GM21367 (cell line): ENCODE data around the gene MTMR3.

Source experiments
- ATAC-seq: cut with Tn5 transposase; IDR thresholded peaks from one replicate; pipeline ENCODE4 v1.9.1; 2021; ENCODE audit not compliant: unreplicated experiment

MTMR3 gene

DNA sequence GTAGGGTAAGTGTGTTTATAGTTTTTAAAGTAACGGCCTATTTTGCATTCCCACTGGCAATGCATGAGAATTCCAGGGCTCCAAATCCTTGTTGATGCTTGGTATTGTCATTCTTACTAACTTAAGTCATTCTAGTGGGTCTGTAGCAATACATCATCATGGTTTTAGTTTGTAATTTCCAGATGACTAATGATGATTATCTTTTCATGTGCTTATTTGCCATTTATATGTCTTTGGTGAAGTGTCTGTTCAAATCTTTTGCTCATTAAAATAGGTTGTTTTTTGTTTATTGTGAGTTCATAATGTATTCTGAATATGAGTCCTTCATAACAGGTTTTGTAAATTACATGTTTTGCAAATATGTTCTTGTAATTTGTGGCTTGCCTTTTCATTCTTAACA is 31.2 kb downstream of the MTMR3 start:
- ATAC-seq: no peak

DNA sequence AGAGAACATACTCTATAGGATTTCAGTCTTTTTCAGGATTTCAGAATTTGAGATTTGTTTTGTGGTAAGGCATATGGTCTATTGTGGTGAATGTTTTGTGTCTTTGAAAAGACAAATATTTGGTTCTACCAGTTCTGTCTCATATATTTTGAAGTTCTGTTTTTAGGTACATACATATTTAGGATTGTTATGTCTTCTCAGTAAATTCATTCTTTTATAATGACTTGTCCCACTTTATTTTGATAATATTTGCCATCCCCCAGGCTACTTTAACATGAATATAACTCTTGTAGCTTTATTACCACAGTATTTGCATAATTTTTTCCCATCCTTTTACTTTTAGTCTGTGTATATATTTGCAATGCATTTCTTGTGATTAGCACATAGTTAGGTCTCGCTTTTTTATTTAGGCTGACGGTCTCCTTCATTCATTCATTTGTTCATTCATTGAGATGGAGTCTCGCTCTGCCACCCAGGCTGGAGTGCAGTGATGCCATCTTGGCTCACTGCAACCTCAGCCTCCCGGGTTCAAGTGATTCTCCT is 32.1 kb downstream of the MTMR3 start:
- no peak for ATAC-seq

GRCh38 chr22:29916007-29916544 is 33.1 kb downstream of the MTMR3 start:
- no peak for ATAC-seq

GRCh38 chr22:29917052-29917902 is 34.3 kb downstream of the MTMR3 start:
- no peak for ATAC-seq

DNA sequence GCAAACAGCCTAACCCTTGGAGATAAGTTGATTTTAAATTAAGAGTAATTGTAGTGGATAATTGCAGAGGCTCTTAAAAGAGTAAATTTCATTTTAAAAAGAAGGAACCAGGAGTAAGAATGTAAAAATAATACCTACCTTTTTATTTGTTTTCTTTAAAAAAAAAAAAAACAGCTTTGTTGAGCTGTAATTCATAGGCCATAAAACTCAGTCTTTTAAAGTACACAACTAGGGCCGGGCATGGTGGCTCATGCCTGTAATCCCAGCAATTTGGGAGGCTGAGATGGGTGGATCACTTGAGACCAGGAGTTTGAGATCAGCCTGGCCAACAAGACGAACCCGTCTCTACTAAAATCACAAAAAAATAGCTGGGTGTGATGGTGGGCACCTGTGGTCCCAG is 42.4 kb downstream of the MTMR3 start:
- no peak for ATAC-seq

- no peak for ATAC-seq
Measured at GRCh38 chr22:29926057-29926456, 43.1 kb downstream of the MTMR3 start.

DNA sequence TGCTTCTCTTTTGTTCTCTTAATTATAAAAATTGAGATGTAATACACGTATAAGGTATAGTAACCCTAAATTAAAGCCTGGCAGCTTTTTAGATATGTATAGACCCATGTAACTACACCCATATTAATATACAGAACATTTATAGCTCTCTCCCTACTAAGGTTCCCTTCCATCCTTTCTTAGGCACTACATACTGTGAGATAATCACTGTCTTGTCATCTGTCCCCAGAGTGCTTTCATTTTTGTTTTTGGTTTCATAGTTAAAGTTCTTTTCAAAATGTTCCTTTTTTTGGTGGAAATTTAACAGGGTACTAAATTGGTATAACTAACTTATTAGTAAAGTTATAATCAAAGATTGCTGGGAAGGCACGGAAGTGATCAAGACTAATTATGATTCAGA is 49.2 kb downstream of the MTMR3 start:
- ATAC-seq: no peak

DNA sequence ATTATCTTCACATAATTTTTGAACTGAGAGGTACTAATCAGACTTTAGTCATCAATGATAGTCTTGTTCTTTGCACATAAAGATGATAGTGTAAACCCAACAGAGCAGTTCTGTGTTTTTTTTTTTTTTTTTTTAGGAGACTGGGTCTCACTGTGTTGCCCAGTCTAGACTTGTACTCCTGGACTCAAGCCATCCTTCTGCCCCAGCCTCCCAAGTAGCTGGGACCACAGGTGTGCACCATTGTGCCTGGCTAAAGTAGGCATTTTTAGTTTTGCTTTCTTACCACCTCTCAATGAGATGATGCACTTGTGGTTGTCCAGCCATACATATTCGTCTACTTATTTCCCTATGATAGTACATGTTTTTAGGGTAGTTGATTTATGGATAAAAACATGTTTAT is 50.6 kb downstream of the MTMR3 start:
- no peak for ATAC-seq

- ATAC-seq: no peak
Measured at GRCh38 chr22:29934596-29934995, 51.6 kb downstream of the MTMR3 start.

GRCh38 chr22:29936186-29936585 is 53.2 kb downstream of the MTMR3 start:
- ATAC-seq: no peak

- no peak for ATAC-seq
Measured at GRCh38 chr22:29937940-29938693, 55.1 kb downstream of the MTMR3 start.

- ATAC-seq: no peak
Measured at GRCh38 chr22:29940526-29940925, 57.6 kb downstream of the MTMR3 start.

GRCh38 chr22:29944339-29944738 is 61.4 kb downstream of the MTMR3 start:
- ATAC-seq: no peak

GRCh38 chr22:29945435-29945834 is 62.5 kb downstream of the MTMR3 start:
- no peak for ATAC-seq

DNA sequence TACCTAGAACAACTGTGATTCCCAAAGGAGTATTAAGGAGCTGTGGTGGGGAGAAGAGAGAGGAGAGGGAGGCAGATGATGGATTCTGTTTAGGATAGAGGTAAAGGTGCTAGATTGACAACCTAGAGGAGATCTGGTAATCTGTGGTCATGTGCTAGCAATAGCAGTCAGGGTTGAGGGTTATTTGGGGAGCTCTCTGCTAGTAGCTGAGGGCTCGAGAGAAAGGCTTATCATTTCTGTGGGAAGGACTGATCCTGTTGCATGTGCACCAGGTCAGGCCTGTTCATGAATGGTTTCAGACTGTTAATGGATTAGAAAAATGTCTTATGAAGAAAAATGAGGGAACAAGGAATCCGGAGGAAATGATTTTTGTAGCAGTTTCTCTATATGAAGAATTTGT is 63.2 kb downstream of the MTMR3 start:
- ATAC-seq: no peak

GRCh38 chr22:29947410-29948384 is 64.7 kb downstream of the MTMR3 start:
- no peak for ATAC-seq

GRCh38 chr22:29948385-29948769 is 65.4 kb downstream of the MTMR3 start:
- ATAC-seq: no peak

GRCh38 chr22:29949872-29950271 is 66.9 kb downstream of the MTMR3 start:
- ATAC-seq: no peak

DNA sequence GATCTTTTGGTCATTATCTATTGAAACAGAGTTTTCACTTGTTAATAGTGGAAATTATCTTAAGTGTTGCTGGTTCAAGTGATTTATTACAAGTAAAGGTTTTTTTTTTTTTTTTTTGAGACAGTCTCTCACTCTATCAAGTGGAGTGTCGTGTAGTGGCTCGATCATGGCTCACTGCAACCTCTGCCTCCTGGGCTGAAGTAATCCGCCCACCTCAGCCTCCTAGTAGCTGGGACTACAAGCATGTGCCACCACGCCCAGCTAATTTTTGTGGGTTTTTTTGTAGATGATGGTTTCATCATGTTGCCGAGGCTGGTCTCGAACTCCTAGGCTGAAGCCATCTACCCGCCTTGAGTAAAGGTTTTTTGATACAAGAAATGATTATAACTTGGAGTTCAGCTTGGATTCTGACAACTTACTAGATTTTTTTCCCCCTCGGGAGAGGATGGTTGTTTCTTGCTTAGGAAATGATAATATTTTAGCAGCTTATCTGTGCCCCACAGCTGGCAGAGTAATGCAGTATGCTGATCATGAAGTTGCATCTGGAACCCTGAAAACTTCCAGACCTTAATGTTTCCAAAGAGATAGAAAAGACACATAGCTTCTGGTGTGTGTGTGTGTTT is 68.9 kb downstream of the MTMR3 start:
- no peak for ATAC-seq

DNA sequence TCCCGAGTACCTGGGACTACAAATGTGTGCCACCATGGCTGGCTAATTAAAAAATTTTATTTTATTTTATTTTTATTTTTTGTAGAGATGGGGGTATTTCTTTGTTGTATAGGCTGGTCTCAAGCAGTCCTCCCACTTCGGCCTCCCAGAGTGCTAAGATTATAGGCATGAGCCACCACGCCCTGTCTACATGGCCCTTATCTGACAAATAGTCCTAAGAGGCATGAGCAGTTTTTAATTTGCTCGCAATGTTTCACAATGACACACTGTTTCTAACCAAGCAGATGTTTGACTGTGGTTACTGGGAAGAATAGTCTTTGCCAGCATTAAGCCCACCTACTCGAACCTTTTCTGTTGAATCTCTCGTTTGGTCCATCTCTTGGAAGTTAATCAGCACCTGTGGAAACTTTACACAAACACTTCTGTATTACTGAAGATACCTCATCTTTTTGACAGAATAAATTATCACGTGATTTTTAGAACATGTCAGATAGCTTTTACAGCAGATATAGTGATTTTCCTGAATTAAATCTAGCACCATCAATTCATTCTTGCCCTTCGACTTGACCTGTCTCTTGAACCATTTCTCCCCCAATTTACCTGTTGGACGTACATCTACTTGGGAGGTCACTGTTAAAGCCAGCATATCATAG is 71.4 kb downstream of the MTMR3 start:
- no peak for ATAC-seq
